Fibroblast of the conjunctiva (primary cell): ENCODE data around the gene FRAS1.
"Not testable (repeated sequence)": the region's sequence is repeated elsewhere in the genome, so short reads cannot be mapped to it uniquely, and the experiment has no call there.

Experiments
- DNase-seq: peaks from one replicate; pipeline ENCODE4 v3.0.0-alpha.2; 2010; ENCODE audit warnings: low read depth

The FRAS1 gene

DNA sequence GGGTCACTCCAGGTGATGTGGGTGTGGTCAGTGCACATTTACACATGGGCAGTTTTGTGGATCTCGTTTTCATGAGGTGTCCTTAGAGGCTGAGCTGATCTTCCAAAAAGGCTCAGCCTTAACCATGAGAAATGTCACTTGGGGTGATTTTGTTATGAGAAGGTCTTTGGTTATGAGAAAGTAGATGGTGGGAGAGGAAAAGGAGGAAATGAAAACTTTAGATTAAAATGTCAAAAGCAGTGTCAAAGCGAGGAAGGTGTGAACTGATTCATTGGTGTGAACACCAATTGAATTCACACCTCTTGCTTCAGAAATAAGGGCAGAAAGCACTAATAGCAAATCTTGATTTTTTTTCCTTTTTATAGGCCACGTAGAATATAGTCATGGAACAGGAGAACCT lies 394.3 kb downstream of the FRAS1 start:
- DNase-seq, result no peak

DNA sequence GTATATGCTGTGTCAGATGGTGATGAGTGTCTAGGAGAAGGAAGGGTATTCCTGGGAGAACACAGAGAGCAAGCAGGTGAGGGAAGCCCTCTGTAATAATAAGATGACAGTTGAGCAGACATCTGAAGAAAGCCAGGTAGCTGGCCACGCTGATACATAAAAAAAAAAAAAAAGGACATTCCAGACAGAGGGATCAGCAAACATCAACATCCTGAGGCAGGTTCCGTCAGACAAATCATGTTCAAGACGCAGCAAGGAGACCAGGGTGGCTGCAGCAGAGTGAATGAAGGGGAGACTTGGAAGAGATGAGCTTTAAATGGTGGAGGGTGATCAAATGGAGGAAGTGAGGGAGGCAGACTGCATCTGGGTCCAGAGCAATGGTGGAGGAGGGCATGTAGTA lies 396.9 kb downstream of the FRAS1 start:
- no peak for DNase-seq

DNA sequence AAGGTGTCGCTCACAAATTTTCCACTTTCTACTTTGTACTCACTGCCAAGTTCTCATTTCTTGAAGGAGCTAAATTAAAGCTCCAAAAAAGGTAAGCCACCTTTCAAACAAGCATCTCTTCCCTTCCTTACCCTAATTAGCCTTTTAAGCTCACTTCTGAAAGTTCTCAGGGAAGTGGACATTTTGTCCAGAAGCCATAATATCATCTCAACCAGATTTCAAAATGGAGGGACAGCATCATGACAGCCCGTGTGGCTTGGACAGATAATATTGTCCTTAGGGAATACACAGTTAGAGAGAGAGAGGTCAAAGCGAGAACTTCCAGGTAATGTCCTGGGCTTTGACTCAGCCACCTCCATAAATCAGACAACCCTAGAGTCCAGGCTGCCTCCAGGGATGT lies 400.6 kb downstream of the FRAS1 start:
- no peak for DNase-seq

DNA sequence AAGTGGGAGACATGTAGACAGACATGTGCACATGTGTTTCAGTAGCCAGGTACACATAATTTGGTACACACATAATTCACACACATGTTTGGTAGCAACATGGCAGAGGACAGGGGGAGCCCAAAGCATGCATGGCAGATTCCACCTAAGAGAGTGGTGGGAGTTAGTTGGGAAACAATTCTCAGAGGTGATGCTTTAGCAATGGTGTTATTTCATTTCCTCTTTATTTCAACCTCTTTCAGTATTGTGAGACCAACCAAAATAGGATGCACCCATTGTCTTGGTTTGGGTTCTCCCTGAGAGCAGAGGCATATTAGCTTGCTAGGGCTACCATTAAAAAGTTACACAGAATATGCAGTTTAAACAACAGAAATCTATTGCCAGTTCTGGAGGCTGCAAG lies 402.2 kb downstream of the FRAS1 start:
- no peak for DNase-seq

DNA sequence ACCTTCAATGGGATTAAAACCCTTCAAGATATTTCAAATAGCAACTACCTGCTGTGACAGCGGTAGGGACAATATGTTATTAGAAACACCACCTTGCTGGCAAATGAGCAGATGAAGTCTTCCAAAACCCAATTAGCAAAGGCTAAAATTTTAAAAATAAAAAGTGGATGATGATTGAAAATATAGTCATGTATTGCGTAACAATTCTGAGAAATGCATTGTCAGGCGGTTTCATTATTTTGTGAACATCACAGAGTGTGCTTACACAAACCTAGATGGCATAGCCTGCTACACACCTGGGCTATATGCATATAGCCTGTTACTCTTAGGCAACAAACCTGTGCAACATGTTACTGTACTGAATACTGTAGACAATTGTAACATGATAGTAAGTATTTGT lies 403.2 kb downstream of the FRAS1 start:
- no peak for DNase-seq

DNA sequence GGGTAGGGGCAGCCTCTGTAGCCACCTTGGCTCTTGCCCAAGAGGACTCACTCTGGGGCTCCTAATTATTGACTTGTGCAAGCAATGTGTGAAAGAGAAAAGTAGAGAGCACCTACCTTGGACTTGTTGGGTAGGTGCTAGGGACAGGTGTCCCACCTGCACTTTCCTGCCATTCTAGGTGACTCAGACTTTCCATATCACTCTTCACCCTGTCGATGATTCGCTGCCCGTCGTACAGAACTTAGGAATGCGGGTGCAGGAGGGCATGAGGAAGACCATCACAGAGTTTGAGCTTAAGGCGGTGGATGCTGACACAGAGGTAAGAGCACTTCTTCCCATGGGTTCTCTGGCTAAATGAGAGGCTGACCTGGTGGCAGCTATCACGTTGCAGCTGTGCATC lies 407.1 kb downstream of the FRAS1 start:
- no peak for DNase-seq

DNA sequence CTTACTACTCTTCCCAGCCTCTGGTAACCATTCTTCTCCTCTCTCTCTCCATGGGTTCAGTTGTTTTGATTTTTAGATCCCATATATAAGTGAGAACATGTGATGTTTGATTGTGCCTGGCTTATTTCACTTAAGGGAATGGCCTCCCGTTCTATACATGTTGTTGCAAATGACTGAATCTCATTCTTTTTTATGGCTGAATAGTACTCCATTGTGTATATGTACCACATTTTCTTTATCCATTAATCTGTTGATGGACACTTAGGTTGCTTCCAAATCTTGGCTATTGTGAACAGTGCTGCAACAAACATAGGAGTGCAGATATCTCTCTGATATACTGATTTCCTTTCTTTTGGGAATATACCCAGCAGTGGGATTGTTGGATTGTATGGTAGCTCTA lies 410.1 kb downstream of the FRAS1 start:
- not testable (repeated sequence) for DNase-seq

DNA sequence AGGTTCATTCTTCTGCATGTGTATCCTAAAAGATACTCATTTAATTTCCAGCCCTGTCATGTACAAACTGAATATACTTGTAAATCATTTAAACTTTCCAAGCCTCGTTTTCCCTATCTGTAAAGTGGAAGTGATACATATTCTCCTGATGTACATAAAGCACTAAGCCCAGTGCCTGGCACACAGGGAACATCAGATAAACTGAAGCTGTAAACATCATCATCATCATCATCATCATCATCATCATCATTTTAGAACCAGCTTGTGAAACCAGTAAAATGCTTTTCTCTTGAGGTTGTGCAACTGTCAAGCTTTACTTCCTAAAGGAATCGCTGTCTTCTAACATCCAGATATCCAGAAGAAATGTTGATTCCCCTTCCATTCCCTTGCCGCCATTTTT lies 411.1 kb downstream of the FRAS1 start:
- no peak for DNase-seq

DNA sequence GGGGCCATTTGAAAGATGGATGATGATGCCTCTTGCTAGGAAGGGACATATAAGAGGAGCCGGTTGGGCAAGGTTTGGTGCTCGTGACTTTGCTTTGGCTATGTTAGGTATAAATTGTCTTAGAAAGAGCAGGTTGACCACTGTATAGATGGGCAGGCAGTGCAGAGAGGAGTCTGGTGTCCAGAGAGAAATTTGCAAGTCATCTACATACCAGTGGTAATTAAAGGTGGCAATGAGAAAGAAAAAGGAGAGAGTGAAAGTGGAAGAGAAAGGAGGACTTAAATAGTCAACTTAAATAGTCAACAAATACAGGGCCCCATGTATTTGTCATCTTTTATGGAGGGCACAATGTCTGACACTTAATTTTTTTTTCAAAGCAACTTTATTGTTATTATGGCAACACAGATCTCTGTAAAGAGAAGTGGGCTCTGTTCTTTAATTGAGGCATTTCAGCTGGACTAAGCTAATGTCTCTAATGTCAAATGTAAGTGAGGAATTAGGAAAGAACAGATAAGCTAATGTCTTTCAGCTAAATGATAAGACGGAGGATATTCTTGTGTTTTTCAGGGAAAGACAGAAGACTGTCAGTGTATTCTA lies 419.1 kb downstream of the FRAS1 start:
- no peak for DNase-seq

DNA sequence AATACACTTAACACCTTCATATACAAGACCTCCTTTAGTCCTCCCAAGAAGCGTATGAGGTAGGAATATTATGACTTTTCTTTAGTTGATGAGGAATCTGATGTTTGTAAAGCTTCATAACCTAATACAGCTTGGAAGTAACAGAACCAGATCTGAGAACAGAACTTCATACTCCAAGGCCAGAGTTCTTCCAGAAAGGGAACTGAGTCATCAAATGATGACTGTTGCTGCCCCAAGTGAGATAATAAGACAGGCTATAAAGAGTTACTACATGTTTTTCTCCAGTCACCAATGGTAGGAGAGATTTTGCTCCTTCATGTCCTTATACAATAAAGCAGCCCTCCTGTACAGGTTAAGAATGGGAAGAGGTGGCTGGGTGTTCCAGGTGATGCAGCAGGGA lies 420.2 kb downstream of the FRAS1 start:
- peak; percentile 14 for DNase-seq

DNA sequence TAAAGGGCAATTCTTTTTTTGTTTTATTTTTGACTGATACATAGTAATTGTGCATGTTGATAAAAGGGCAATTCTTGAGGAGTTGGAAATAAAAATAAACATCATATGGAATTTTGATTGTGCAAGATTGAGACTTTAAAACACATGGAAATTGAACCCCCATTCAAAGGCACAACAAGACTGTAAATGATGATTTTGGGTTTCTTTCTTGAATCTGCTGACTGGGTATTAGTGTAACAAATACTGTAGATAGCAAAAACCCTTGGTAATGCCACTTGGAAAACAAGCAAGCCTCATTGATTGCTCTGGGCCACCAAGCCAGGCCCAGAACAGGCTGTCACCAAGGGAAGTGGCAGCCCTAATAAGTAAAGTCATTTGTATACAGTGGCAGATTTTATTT lies 421.4 kb downstream of the FRAS1 start:
- no peak for DNase-seq

DNA sequence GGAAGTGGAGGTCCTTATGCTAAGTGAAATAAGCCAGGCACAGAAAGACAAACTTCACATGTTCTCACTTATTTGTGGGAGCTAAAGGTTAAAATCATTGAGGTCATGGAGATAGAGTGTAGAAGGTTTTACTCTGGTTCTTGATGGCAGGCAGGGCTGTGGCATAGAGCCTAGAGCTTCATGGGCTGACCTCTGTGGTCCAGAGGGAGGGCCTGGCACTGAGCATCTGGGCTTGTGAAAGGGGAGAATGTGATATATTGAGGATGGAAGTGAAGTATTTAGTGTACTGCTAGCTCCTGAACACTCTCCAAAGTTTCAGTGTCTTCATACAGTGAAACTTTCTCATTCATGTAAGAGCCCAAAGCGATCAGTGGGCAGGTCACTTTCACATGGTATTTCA lies 423.2 kb downstream of the FRAS1 start:
- peak; percentile 13 for DNase-seq

DNA sequence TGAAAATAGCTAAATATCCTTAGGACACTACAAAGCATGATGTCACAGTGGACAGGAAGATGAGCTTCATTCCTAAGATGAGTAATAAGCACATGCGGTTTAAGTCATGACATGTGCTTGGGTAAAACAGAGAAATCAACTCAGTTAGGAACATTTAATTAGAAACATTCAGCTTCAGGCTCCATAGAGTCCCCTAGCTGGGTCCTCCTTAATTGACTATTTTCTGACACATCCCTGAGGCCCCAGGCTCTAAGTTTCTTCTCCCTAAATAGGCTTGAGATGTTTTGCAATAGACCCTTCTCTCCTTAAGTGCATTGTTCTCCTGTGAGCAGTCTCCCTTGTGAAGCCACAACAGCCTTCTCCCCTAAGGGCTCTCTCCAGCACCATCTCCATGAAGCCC lies 424.1 kb downstream of the FRAS1 start:
- DNase-seq, result peak; percentile 90

DNA sequence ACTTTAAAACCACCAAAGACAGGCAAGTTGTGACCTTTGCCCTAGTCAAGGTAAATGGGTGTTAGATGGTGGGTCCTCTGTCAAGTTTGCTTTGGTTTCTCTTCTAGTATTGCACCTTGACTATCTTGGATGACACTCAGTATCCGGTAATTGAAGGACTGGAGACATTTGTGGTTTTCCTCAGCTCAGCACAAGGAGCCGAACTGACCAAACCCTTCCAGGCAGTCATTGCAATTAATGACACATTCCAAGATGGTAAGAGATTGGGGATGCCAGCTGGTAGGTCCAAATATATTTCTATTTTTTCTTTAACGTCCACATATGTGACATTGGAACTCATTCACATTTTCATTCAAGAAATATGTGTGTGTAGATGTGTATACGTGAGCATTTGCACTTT lies 425.2 kb downstream of the FRAS1 start:
- DNase-seq, result no peak

DNA sequence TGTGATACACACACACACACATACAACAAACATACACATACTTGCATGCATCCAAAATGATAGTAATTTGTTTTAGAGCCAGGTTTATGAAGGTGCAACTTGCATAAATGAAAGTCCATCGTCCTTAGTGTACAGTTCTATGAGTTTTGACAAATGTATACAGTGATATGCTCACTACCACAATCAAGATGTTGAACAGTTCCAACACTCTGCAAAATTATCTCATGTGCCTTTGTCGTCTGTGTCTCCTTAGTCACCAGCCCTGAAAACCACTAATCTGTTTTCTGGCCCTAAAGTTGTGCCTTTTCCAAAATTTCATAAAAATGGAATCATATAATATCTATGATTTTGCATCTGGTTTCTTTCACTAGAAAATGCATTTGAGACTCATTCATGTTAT lies 426.7 kb downstream of the FRAS1 start:
- DNase-seq, result no peak

DNA sequence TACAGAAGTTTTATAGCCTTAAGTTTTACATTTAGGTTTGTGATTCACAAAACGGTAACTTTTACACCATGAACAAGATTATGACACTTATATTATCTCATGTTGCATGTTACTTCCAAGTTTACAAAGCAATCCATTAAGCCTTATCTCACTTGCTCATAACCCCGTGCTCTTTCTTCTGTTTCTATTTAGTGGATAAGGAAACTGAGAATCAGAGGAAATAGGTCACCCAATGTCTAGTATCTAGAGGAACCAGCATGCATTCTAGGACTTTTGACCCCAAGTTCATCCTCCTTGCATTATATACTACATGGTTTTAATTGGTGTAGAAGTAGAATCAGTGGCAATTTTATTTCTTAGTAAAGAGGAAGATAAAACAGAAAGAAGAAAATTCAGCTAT lies 427.5 kb downstream of the FRAS1 start:
- no peak for DNase-seq

DNA sequence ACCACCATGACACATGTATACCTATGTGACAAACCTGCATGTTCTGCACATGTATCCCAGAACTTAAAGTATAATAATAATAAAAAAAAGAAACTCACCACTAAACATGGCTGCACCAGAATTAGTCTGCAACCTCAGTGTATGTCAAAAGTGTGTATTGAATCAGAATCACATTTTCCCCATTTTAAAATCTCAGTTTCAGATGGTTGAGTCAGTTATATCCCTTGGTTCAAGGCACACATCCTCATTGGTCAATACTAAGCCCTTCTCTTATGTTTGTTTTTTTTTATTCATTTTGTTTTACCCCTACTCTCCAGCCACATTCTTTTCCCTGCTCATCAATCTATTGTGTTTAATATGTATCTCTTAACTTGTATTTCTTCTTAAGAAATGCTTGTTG lies 436.6 kb downstream of the FRAS1 start:
- no peak for DNase-seq

DNA sequence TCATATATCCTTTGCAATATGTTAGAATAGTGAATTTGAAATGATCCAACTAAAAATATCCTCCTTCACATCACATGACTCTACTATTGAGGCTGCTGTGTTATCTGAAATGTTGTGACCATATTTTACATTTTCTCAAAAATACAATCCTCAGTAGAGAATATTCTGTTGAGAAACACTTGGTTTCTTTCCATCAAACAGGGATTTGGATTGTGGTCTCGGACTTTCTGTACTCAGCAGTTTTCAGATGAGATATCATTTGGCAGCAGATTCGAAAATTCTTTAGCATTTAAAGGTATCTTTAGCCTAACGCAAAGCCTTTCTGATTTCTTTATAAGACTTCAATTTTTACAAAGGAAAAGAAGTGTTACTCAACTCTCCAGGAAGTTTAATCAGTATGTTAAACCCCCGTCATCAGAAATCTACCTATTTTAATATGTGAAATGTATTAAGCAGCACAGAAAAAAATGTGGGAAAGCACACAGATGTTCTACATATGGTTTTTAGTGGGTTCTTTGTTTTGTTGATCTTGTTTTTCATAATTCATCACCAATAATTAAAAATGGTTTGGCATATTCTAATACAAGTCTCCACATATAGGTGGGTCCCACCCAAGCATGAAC lies 439.0 kb downstream of the FRAS1 start:
- peak; percentile 32 for DNase-seq

DNA sequence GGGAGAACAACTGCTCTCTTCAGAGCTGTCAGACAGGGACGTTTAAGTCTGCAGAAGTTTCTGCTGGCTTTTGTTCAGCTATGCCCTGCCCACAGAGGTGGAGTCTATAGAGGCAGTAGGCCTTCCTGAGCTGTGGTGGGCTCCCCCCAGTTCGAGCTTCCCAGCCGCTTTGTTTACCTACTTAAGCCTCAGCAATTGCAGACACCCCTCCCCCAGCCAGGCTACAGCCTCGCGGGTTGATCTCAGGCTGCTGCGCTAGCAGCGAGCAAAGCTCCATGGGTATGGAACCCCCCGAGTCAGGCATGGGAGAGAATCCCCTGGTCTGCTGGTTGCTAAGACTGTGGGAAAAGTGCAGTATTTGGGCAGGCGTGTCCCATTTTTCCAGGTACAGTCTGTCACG lies 449.1 kb downstream of the FRAS1 start:
- DNase-seq, result not testable (repeated sequence)

DNA sequence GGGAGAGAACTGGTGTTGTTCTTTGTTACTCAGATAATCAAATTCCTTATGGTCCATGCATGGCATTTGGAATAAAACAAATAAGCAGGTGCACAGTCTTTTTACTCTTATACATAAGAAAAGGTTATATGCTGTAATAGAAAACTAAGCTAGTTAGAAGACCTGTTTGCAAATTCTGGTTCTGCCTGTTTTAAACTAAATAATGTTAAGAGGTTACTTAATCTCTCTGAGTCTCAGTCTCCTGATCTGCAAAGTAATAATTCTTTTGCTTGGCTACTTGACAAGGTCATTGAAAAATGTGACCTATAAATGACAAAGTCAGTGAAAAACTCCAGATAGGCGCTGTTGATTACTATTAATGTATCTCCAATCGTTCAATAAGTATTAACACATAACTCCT lies 451.9 kb downstream of the FRAS1 start:
- DNase-seq, result no peak

DNA sequence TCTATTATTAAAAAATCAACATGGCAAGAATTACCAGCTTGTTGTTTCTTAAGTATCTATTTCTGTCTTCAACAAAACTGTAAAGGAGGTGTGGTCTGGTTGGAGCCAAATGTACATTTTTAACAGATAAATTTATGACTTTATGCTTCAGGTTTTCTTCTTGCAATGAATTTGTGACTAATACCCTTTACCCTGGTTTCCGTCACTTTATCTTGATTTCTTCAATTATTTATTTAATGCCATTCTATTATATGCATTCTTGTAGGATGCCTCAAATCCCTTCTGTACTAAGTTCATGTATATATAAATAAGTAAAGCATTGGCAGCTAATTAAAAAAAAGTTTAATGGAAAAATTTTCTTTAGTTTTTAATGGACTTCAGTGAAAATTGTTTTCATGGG lies 453.0 kb downstream of the FRAS1 start:
- no peak for DNase-seq

DNA sequence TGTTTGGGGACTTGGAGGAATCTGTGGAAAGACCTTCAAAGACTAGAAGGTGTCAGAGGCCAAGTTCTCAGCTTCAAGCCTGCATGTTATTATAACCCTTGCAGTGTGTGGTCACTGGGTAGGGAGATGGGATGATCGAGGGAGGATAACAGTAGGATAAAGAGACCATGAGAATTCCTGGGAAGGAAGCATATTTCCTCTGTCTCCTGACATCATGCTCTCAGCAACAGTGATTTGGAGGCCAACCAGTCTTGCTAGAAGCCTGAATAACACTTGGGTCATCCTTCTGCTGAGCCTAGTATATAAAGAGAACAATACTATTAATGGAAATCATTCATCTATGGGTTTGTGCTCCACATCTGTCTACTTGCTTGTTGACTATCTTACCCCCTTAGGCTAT lies 453.6 kb downstream of the FRAS1 start:
- DNase-seq, result no peak

DNA sequence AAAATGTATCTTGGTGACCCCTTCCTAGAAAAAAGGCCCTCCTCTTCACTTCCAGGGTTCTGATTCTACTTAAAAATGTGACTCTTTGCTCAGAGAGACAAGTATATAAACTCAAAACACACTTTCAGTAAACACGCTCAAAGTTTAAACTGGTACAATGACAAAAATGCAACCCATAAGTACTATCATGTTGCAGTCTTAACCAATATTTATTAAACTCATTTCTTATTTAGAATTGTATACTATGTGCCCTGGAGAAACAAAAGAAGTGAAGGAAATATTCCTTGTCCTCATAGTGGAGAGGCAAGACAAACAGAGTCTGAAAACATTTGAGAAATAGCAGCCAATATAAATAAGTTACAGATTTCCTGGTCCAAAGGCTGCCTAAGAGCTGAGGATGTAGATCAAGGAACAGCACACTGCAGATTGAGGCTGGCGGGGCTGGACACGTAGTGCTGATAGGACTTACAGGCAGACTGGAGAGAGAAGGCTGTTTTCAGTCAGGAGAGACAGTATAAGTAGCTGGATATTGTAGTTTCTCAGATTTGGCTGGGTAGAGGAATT lies 455.3 kb downstream of the FRAS1 start:
- peak; percentile 38 for DNase-seq

DNA sequence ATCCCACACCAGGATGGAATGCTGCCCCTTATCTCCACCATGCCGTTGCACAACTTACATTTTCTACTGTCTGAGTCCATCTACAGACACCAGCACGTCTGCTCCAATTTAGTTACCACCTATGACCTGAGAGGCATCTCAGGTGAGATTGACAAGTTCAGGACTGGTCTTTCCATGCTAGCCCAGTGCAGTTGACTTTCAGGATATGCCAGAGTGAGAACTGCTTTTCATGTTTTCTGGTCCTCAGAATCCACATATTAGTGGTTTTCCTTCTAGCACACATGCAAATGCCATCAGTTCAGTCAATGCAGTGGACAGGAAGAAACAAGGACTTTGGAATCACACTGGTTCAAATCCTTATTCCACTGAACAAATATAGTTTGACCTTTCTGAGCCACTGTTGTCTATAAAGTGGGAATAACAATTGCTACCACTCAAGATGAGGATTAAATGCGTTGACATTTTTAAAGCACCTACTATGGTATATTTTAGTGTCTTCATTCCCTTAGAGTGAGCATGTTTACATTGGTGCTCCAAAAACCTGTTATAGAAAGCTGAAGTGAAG lies 456.4 kb downstream of the FRAS1 start:
- DNase-seq, result no peak
